Measurements from ENCODE around the gene HOMER1.

DNA sequence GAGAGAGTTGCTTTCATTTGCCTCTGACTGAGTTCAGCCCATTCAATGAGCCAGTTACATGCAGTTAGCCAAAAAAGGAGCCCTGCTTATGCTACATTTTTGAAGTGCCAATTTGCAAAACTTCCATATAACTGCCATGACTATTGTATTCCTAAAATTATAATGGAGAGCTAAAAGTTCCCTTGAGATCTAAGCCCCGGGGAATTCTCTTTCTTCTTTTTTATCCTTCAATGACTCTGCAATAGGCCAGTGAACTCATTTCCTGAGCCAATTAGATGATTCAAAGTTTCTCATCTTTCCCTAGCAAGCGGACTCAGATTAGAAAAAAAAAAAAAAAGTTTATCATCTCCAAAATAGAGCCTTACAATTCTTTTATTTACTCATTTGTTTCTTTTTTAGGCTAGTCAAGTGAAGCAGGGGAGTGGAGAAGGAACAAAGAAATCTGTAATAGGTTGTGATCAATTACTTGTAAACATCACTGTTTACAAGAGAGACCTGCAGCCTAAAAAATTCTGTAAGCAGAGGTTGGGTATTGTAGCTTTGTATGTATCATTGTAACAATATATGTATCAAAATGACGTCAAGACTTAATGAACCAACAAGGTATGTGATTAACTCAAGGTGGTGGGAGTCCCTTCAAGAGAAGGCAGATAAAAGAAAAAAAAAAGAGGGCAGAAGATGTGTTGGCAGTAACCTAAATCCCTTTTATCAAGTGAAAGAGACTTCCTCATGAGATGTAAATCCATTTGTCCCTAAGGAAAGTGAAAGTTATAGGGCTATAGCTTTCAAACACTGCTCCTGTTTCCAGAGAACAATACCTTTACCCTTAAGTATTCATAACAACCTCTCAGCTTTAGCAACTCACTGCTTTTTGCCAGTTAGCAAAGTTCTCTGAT lies 48.7 kb upstream of the HOMER1 start:
- TF ChIP-seq CTCF (IDR thresholded peaks at IDR 0.05) (no peak), POLR2A (IDR thresholded peaks at IDR 0.05) (no peak)

All from esophagus squamous epithelium (tissue), 4 donors.